Osteocyte (in vitro differentiated cells): ENCODE results near the gene RNF208. TPM values are rescaled to one million over a fixed set of nuclear protein-coding genes. Genes with fewer than 3 reads are reported as not detected.

Source experiments
- DNase-seq: peaks from one replicate; pipeline ENCODE4 v3.0.0; 2021; ENCODE audit warnings: mixed read lengths; ENCODE audit not compliant: unreplicated experiment; ENCODE audit errors: extremely low spot score
- H3K27ac Mint-ChIP-seq: one replicate; pipeline ENCODE4 v1.8.0; 2021; ENCODE audit warnings: mild to moderate bottlenecking, mixed read lengths; ENCODE audit not compliant: unreplicated experiment
- H3K27me3 Mint-ChIP-seq: one replicate; pipeline ENCODE4 v1.8.0; 2021; ENCODE audit warnings: mixed read lengths; ENCODE audit not compliant: unreplicated experiment
- H3K36me3 Mint-ChIP-seq: one replicate; pipeline ENCODE4 v1.8.0; 2021; ENCODE audit warnings: mixed read lengths; ENCODE audit not compliant: unreplicated experiment
- H3K4me1 Mint-ChIP-seq: one replicate; pipeline ENCODE4 v1.8.0; 2021; ENCODE audit warnings: mixed read lengths; ENCODE audit not compliant: unreplicated experiment
- H3K4me3 Mint-ChIP-seq: one replicate; pipeline ENCODE4 v1.8.0; 2021; ENCODE audit warnings: mild to moderate bottlenecking, moderate library complexity, mixed read lengths; ENCODE audit not compliant: unreplicated experiment
- H3K9me3 Mint-ChIP-seq: one replicate; pipeline ENCODE4 v1.8.0; 2021; ENCODE audit warnings: mixed read lengths; ENCODE audit not compliant: unreplicated experiment
- total RNA-seq: library from RNA; stranded (reverse); gene quantifications from 2 replicates; pipeline ENCODE4 v1.2.1, GENCODE V29; 2021
- TF ChIP-seq, protein P1 (sequence below): fragments of 200-600 bp; sonication (generic); IDR thresholded peaks from 2 replicates; pipeline ENCODE4 v1.5.0; 2021; ENCODE audit warnings: antibody characterized with exemption, mild to moderate bottlenecking, moderate library complexity

RNF208 gene
- total RNA-seq, 1 donor from 2014 or later = 7.2 TPM

GRCh38 chr9:137184881-137185660 is 37.0 kb downstream of the RNF208 start:
- no peak overlapping the region for H3K4me3 Mint-ChIP-seq

GRCh38 chr9:137183980-137184595 is 38.0 kb downstream of the RNF208 start:
- Mint-ChIP-seq H3K27ac (no peak overlapping the region), H3K4me3 (no peak overlapping the region), H3K27me3 (no peaks in the 10 kb centered on the region), H3K4me1 (peaks cover 23% of the 10 kb centered on the region), H3K9me3 (no peaks in the 10 kb centered on the region), H3K36me3 (peaks cover 9% of the 10 kb centered on the region)
- no peak for DNase-seq
- TF ChIP-seq, protein P1, sequence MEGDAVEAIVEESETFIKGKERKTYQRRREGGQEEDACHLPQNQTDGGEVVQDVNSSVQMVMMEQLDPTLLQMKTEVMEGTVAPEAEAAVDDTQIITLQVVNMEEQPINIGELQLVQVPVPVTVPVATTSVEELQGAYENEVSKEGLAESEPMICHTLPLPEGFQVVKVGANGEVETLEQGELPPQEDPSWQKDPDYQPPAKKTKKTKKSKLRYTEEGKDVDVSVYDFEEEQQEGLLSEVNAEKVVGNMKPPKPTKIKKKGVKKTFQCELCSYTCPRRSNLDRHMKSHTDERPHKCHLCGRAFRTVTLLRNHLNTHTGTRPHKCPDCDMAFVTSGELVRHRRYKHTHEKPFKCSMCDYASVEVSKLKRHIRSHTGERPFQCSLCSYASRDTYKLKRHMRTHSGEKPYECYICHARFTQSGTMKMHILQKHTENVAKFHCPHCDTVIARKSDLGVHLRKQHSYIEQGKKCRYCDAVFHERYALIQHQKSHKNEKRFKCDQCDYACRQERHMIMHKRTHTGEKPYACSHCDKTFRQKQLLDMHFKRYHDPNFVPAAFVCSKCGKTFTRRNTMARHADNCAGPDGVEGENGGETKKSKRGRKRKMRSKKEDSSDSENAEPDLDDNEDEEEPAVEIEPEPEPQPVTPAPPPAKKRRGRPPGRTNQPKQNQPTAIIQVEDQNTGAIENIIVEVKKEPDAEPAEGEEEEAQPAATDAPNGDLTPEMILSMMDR = no peak

More at GRCh38 chr9:137184881-137185660, 37.0 kb downstream of the RNF208 start:
- Mint-ChIP-seq H3K27me3 (no peaks in the 10 kb centered on the region), H3K27ac (no peak overlapping the region), H3K36me3 (peaks cover 10% of the 10 kb centered on the region), H3K4me1 (peaks cover 28% of the 10 kb centered on the region), H3K9me3 (no peaks in the 10 kb centered on the region)
- no peak for DNase-seq
- TF ChIP-seq, protein P1 = no peak

DNA sequence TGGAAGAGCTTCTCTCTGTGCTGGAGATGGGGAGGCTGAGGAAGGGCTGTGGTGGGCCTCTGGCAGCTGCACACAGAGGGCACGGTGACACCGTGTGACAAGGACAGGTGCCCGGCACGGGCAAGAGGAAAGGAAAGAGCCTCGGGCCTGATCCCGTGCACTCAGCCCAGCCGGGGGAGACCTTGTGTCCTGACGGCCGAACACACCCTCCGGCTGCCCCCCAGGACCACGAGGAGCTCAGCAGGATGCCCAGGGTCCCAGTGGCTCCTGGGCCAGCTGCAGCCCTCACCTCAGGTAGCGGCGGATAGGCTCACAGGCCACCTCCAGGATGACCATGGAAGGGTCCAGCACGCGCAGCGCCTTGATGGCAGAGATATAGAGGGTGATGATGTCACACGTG is 39.2 kb downstream of the RNF208 start:
- H3K36me3 Mint-ChIP-seq = peaks cover 10% of the 10 kb centered on the region
- H3K4me3 Mint-ChIP-seq = no peak overlapping the region
- no peaks in the 10 kb centered on the region for H3K27me3 Mint-ChIP-seq
- H3K9me3 Mint-ChIP-seq = no peaks in the 10 kb centered on the region
- peaks cover 19% of the 10 kb centered on the region for H3K4me1 Mint-ChIP-seq
- no peak for DNase-seq
- H3K27ac Mint-ChIP-seq = no peak overlapping the region
- TF ChIP-seq, protein P1 = no peak

GRCh38 chr9:137181680-137182079 is 40.4 kb downstream of the RNF208 start:
- TF ChIP-seq, protein P1 = no peak
- Mint-ChIP-seq H3K4me3 (no peak overlapping the region), H3K27me3 (no peaks in the 10 kb centered on the region), H3K27ac (no peak overlapping the region), H3K36me3 (peaks cover 14% of the 10 kb centered on the region), H3K9me3 (no peaks in the 10 kb centered on the region), H3K4me1 (peaks cover 8% of the 10 kb centered on the region)
- no peak for DNase-seq

DNA sequence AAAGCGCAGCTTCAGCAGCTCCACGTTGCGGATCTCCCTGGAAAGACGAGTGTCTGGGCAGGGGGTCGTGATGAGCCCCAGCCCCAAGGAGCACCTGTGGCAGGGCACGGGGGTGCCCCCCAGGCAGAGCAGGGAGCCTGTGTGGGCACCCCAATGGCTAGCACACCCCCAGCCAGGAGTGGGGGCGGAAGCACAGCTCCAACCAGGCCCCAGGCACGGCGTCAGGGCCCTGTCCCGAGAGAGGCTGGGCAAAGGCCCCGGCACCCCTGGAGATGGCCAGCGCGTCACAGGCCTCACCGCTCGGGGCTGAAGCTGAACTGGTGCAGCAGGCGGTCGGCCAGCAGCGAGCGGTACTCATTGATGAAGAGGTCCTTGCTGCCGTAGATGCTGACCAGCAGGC is 41.5 kb downstream of the RNF208 start:
- peaks cover 2% of the 10 kb centered on the region for H3K4me1 Mint-ChIP-seq
- no peaks in the 10 kb centered on the region for H3K9me3 Mint-ChIP-seq
- H3K27me3 Mint-ChIP-seq = no peaks in the 10 kb centered on the region
- TF ChIP-seq, protein P1 = no peak
- H3K27ac Mint-ChIP-seq = no peak overlapping the region
- peaks cover 14% of the 10 kb centered on the region for H3K36me3 Mint-ChIP-seq
- DNase-seq = no peak
- H3K4me3 Mint-ChIP-seq = no peak overlapping the region
